ENCODE measurements around the gene RPL13. TPM values are rescaled to one million over a fixed set of nuclear protein-coding genes. Genes with fewer than 3 reads are reported as not detected.
A peak's percentile ranks its signal among the peaks of the same experiment; 100 is the strongest.

The RPL13 gene
- total and polyA plus RNA-seq, 9 of the 15 experiments (the other 6 are each of a cell fraction or from before 2014, with no cell fraction given), result 227 to 6,042 (median 1,633) TPM

- WGBS (ENCODE audit: insufficient coverage, low coverage, missing lambda C conversion rate), result 92% methylated on average over 8 of the region's 24 CpGs
Observed at GRCh38 chr16:89536371-89536770, 24.1 kb upstream of the RPL13 start.

More at GRCh38 chr16:89536371-89536770, 24.1 kb upstream of the RPL13 start:
- no peak overlapping the region; a peak in 1 of 4 replicates for H3K9ac ChIP-seq (ENCODE audit: insufficient read depth in 1 of 2, low read depth in 2 of 2, low read length in 2 of 2)
- intact Hi-C loops (cut with micrococcal nuclease), result no loop called here
- peaks cover 0 to 12% of the 10 kb centered on the region in 2 experiments; a peak in 3 of 5 replicates for H3K4me1 ChIP-seq (replicated peaks in 1 of 2; ENCODE audit: control insufficient read depth in 2 of 2, insufficient read depth in 2 of 2, low read length in 2 of 2)
- FAIRE-seq (no peak), ATAC-seq (no peak), DNase-seq (ENCODE audit: extremely low read depth in 1 of 4, low spot score in 3 of 4) (no peak)
- ChIA-PET CTCF (ENCODE audit: low intra/inter-chr PET ratio) (no interaction called here), POLR2A (no interaction called here)
- no peak overlapping the region for H3K27ac ChIP-seq (ENCODE audit: extremely low read depth, low read depth, low read length)
- no peak overlapping the region for H2AFZ ChIP-seq (ENCODE audit: low read depth, low read length)
- no TSS peak for BruUV-seq (replicated peaks)
- no peaks in the 10 kb centered on the region for H3K9me1 ChIP-seq (ENCODE audit: control insufficient read depth, insufficient read depth, low read length)
- no peak overlapping the region for H3K4me2 ChIP-seq (ENCODE audit: insufficient read depth, low read length)
- H4K20me1 ChIP-seq (replicated peaks; ENCODE audit: control insufficient read depth, insufficient read depth, low read length), result 0 out of 2 replicates have a peak, but pooled peaks cover 6% of the 10 kb centered on the region
- no peaks in the 10 kb centered on the region for H3K9me3 ChIP-seq (replicated peaks; ENCODE audit: control insufficient read depth, insufficient read depth, low read depth, low read length)
- H3K4me3 ChIP-seq, result no peak overlapping the region
- no peaks in the 10 kb centered on the region for H3K79me2 ChIP-seq (ENCODE audit: control insufficient read depth, insufficient read depth, low read length)
- no peak for TF ChIP-seq SIRT6 (IDR thresholded peaks at IDR 0.05; ENCODE audit: low read depth, low read length)
- TF ChIP-seq EWSR1 (IDR thresholded peaks at IDR 0.05; ENCODE audit: borderline replicate concordance, low read depth, partially characterized antibody), result no peak
- TF ChIP-seq, protein P1, sequence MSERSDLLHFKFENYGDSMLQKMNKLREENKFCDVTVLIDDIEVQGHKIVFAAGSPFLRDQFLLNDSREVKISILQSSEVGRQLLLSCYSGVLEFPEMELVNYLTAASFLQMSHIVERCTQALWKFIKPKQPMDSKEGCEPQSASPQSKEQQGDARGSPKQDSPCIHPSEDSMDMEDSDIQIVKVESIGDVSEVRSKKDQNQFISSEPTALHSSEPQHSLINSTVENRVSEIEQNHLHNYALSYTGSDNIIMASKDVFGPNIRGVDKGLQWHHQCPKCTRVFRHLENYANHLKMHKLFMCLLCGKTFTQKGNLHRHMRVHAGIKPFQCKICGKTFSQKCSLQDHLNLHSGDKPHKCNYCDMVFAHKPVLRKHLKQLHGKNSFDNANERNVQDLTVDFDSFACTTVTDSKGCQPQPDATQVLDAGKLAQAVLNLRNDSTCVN (CRISPR knock-in tag; IDR thresholded peaks at IDR 0.05), result no peak
- no peak for TF ChIP-seq L3MBTL2 (IDR thresholded peaks at IDR 0.05)
- TF ChIP-seq HNRNPL (IDR thresholded peaks at IDR 0.05; ENCODE audit: low read depth, low read length), result peak; percentile 62; the same call in 1 of the 2 replicates
- no peak for TF ChIP-seq TRIM24 (IDR thresholded peaks at IDR 0.05)
- no peak for TF ChIP-seq ZNF23 (CRISPR knock-in tag; IDR thresholded peaks at IDR 0.05)
- in situ Hi-C loops (cut with MboI), result no loop called here
- peaks cover 76% of the 10 kb centered on the region; the same call in 2 of the 3 replicates for H3K36me3 ChIP-seq (ENCODE audit: control insufficient read depth, insufficient read depth, low read length)
- H3K27me3 ChIP-seq (ENCODE audit: control insufficient read depth in 2 of 2, insufficient read depth in 2 of 2, low read length in 2 of 2), result no peaks in the 10 kb centered on the region
